HepG2 (cell line): ENCODE measurements around the gene FRAS1. TPM values are rescaled to one million over a fixed set of nuclear protein-coding genes. Genes with fewer than 3 reads are reported as not detected.
A peak's percentile ranks its signal among the peaks of the same experiment; 100 is the strongest.

Source experiments
- BCL6 ChIP-seq: IDR thresholded peaks from 2 replicates; pipeline ENCODE4 v1.6.1; 2016; ENCODE audit warnings: missing genetic modification reagents, missing compliant biosample characterization
- HNRNPH1 ChIP-seq: fragments of 200-400 bp; formaldehyde crosslinking; optimal IDR thresholded peaks from 2 replicates; pipeline ENCODE3; 2017; ENCODE audit warnings: mild to moderate bottlenecking, low read depth, low read length
- MYC ChIP-seq: sonication (generic); formaldehyde crosslinking; IDR thresholded peaks from 2 replicates; pipeline ENCODE4 v1.9.0; 2021; ENCODE audit warnings: missing genetic modification reagents, borderline replicate concordance
- NFAT5 ChIP-seq: sonication (generic); formaldehyde crosslinking; IDR thresholded peaks from 2 replicates; pipeline ENCODE4 v1.4.0; 2020; ENCODE audit warnings: missing genetic modification reagents
- NRL ChIP-seq: sonication (generic); formaldehyde crosslinking; IDR thresholded peaks from 2 replicates; pipeline ENCODE4 v1.5.0; 2020; ENCODE audit warnings: missing genetic modification reagents, mild to moderate bottlenecking, moderate library complexity, borderline replicate concordance
- POLR2A ChIP-seq, 2 experiments: IDR thresholded peaks; 2 replicates each; pipeline ENCODE4 v1.6.1; 2011; ENCODE audit warnings: low read depth in 2 of 2, low read length in 2 of 2, mild to moderate bottlenecking in 1 of 2, moderate library complexity in 1 of 2; ENCODE audit not compliant: insufficient read depth in 1 of 2
- PREB ChIP-seq: sonication (generic); formaldehyde crosslinking; IDR thresholded peaks from 2 replicates; pipeline ENCODE4 v1.4.0; 2020; ENCODE audit warnings: missing genetic modification reagents
- RBM22 ChIP-seq: fragments of 200-400 bp; formaldehyde crosslinking; optimal IDR thresholded peaks from 2 replicates; pipeline ENCODE3; 2017; ENCODE audit warnings: mild to moderate bottlenecking, low read length, moderate library complexity
- SALL2 ChIP-seq: sonication (generic); formaldehyde crosslinking; IDR thresholded peaks from 2 replicates; pipeline ENCODE4 v1.8.1; 2023; ENCODE audit warnings: mild to moderate bottlenecking, missing genetic modification reagents, inconsistent platforms
- SCMH1 ChIP-seq: sonication (generic); formaldehyde crosslinking; IDR thresholded peaks from 2 replicates; pipeline ENCODE4 v1.9.0; 2021; ENCODE audit warnings: missing genetic modification reagents, mild to moderate bottlenecking, borderline replicate concordance
- SRSF4 ChIP-seq: fragments of 200-400 bp; formaldehyde crosslinking; IDR thresholded peaks from one replicate; pipeline ENCODE4 v1.6.1; 2018; ENCODE audit warnings: mild to moderate bottlenecking, low read depth, low read length, moderate library complexity; ENCODE audit not compliant: poor library complexity, severe bottlenecking
- ZMYM2 ChIP-seq: sonication (generic); formaldehyde crosslinking; IDR thresholded peaks from 2 replicates; pipeline ENCODE4 v1.8.0; 2022; ENCODE audit warnings: mild to moderate bottlenecking, missing genetic modification reagents
- ZNF646 ChIP-seq: sonication (generic); formaldehyde crosslinking; IDR thresholded peaks from 2 replicates; pipeline ENCODE4 v1.9.0; 2021; ENCODE audit warnings: mild to moderate bottlenecking, missing genetic modification reagents
- ZNF775 ChIP-seq: sonication (generic); formaldehyde crosslinking; IDR thresholded peaks from 2 replicates; pipeline ENCODE4 v1.4.0; 2020; ENCODE audit warnings: missing genetic modification reagents, mild to moderate bottlenecking, moderate library complexity, borderline replicate concordance
- polyA plus RNA-seq, 8 experiments: library from polyadenylated mRNA; depleted of rRNA in 3 of 8; stranded (reverse) in 7 of 8; unstranded in 1 of 8; fragments of >200 nt; fragmentation: Illumina TruSeq in 4 of 8; extraction: Trizol in 4 of 8; gene quantifications; 2 replicates each; pipeline versions ENCODE4 v1.2.1 to v1.2.3, GENCODE V29; 2011 to 2016; ENCODE audit warnings: low read depth in 4 of 8, missing spikeins in 1 of 8, mixed read lengths in 1 of 8; ENCODE audit not compliant: insufficient read depth in 1 of 8
- total RNA-seq, 5 experiments: library from RNA; depleted of rRNA; stranded (reverse); fragments of >200 nt; fragmentation: Illumina TruSeq; extraction: Trizol; gene quantifications; 2 replicates each; pipeline ENCODE4 v1.2.3, GENCODE V29; 2016; ENCODE audit warnings: low read depth in 1 of 5
- TF ChIP-seq, protein P1 (sequence below): IDR thresholded peaks from 2 replicates; pipeline ENCODE4 v1.6.1; 2016; ENCODE audit warnings: low read depth

Gene FRAS1
- total and polyA plus RNA-seq, 2 of the 13 experiments (the other 11 are each of a cell fraction or from before 2014, with no cell fraction given): 22.5 to 31.6 TPM

DNA sequence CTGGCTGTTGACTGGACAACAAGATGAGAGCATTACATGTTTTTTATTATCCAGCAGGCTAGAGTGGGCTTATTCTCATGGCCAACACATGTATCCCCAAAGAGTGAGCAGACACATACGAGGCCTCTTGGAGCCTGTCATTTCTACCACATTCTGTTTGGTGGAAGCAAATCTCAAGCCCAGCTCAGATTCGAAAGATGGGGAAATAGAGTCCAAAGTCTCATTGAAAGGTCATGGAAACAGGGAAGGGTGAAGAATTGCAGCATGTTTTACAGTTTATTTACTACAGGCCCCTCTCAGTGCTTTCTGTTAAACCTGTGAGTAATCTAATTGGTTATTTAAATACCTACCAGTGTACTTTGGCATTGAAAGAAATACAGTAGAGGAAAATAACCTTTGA lies 108.6 kb downstream of the FRAS1 start (continued):
- TF ChIP-seq ZNF646 (CRISPR knock-in tag) (no peak), NRL (CRISPR knock-in tag) (no peak), SALL2 (CRISPR knock-in tag) (no peak), PREB (CRISPR knock-in tag) (no peak), HNRNPH1 (no peak), NFAT5 (CRISPR knock-in tag) (no peak), ZNF775 (no peak), SCMH1 (CRISPR knock-in tag) (no peak), RBM22 (no peak), SRSF4 (no peak), ZMYM2 (CRISPR knock-in tag) (no peak), POLR2A (IDR thresholded peaks at IDR 0.05; ENCODE audit: insufficient read depth in 1 of 2, low read depth in 2 of 2, low read length in 2 of 2) (no peak), MYC (CRISPR knock-in tag) (no peak), BCL6 (CRISPR knock-in tag) (peak; percentile 73)
- TF ChIP-seq, protein P1, sequence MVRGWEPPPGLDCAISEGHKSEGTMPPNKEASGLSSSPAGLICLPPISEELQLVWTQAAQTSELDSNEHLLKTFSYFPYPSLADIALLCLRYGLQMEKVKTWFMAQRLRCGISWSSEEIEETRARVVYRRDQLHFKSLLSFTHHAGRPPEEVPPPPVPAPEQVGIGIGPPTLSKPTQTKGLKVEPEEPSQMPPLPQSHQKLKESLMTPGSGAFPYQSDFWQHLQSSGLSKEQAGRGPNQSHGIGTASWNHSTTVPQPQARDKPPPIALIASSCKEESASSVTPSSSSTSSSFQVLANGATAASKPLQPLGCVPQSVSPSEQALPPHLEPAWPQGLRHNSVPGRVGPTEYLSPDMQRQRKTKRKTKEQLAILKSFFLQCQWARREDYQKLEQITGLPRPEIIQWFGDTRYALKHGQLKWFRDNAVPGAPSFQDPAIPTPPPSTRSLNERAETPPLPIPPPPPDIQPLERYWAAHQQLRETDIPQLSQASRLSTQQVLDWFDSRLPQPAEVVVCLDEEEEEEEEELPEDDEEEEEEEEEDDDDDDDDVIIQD (CRISPR knock-in tag): peak; percentile 98
